Fibroblast of lung (primary cell): ENCODE data around the gene DNAH17.

Source experiments
- CTCF ChIP-seq, 2 donors: IDR thresholded peaks in 1 of 2; conservative IDR thresholded peaks in 1 of 2; 1 replicate in 1 of 2; 2 replicates in 1 of 2; pipeline ENCODE4 v1.5.1; 2011 to 2012; ENCODE audit warnings: low read length in 2 of 2, control low read depth in 1 of 2, inconsistent platforms in 1 of 2, low read depth in 1 of 2, mild to moderate bottlenecking in 1 of 2
- EZH2 ChIP-seq: IDR thresholded peaks from 2 replicates; pipeline ENCODE4 v1.5.1; 2012; ENCODE audit warnings: low read length, control low read depth, mild to moderate bottlenecking; ENCODE audit errors: missing control alignments

GRCh38 chr17:78566947-78567346 lies 10.2 kb downstream of the DNAH17 start:
- TF ChIP-seq CTCF (conservative IDR thresholded peaks at IDR 0.05 in 1 of 2, IDR thresholded peaks at IDR 0.05 in 1 of 2; ENCODE audit: low read depth in 1 of 2, low read length in 2 of 2): no peak
- TF ChIP-seq EZH2: no peak
